ENCODE measurements around the gene TFF2.

DNA sequence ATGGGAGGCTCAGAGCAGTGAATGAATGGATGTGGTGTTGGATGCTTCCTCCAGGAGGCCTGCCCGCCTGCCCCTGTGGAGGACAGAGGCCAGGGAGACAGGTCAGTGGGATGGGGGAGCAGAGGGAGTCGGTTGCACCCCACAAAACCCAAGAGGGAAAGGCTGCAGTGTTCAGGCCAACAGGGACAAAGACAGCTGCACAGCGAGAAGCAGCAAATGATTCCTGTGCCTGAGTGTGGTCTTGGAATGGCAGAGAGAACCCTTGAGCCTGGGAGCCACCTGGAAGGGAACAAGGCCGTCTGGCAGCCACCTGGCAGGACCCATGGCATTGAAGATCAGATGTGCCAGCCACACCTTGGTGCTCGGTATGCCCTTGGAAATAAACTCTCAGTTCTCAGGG lies 43.7 kb downstream of the TFF2 start:
- TF ChIP-seq, protein P1, sequence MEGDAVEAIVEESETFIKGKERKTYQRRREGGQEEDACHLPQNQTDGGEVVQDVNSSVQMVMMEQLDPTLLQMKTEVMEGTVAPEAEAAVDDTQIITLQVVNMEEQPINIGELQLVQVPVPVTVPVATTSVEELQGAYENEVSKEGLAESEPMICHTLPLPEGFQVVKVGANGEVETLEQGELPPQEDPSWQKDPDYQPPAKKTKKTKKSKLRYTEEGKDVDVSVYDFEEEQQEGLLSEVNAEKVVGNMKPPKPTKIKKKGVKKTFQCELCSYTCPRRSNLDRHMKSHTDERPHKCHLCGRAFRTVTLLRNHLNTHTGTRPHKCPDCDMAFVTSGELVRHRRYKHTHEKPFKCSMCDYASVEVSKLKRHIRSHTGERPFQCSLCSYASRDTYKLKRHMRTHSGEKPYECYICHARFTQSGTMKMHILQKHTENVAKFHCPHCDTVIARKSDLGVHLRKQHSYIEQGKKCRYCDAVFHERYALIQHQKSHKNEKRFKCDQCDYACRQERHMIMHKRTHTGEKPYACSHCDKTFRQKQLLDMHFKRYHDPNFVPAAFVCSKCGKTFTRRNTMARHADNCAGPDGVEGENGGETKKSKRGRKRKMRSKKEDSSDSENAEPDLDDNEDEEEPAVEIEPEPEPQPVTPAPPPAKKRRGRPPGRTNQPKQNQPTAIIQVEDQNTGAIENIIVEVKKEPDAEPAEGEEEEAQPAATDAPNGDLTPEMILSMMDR (IDR thresholded peaks at IDR 0.05 in 4 of 5, conservative IDR thresholded peaks at IDR 0.05 in 1 of 5): no peak
- no peak for TF ChIP-seq POLR2A (IDR thresholded peaks at IDR 0.05)

All from gastrocnemius medialis (tissue), 4 donors.